IMR-90 (cell line): ENCODE measurements around the gene FNDC3B. TPM values are rescaled to one million over a fixed set of nuclear protein-coding genes. Genes with fewer than 3 reads are reported as not detected.

Source experiments
- ATAC-seq: fragments of 200-7000 bp; cut with Tn5 transposase; 2 replicates; pipeline ENCODE4 v1.9.1; 2020; ENCODE audit warnings: low read depth, mild to moderate bottlenecking, moderate library complexity
- BruUV-seq: library from RNA; stranded (reverse); fragments of 400-500 nt; replicated peaks from 2 replicates; lab custom pipeline; 2021; lab: Mats Ljungman, UMichigan
- CTCF ChIA-PET: fragments of 300-600 bp; formaldehyde crosslinking; extraction: SDS; loops from one replicate; lab custom pipeline; 2021; ENCODE audit warnings: antibody characterized with exemption; lab: Yijun Ruan, JAX
- POLR2A ChIA-PET: fragments of 300-600 bp; sonication (Branson Sonifier 250); formaldehyde crosslinking; loops from one replicate; lab custom pipeline; 2022; ENCODE audit warnings: antibody characterized with exemption; ENCODE audit not compliant: unreplicated experiment; lab: Charles Lee
- DNase-seq: peaks from one replicate; pipeline ENCODE4 v3.0.0; 2013
- H2AFZ ChIP-seq: replicated peaks from 2 replicates; pipeline ENCODE3; 2013; ENCODE audit warnings: low read length, mild to moderate bottlenecking; ENCODE audit not compliant: poor library complexity
- H2AK5ac ChIP-seq: 2 replicates; pipeline ENCODE4 v1.6.1; 2013; ENCODE audit warnings: low read depth, low read length, inconsistent platforms
- H2AK9ac ChIP-seq: replicated peaks from 2 replicates; pipeline ENCODE3; 2013; ENCODE audit warnings: mild to moderate bottlenecking, low read depth, low read length, moderate library complexity; ENCODE audit not compliant: poor library complexity
- H2BK120ac ChIP-seq: 2 replicates; pipeline ENCODE4 v1.6.1; 2013; ENCODE audit warnings: low read depth, low read length, inconsistent platforms
- H2BK15ac ChIP-seq: 3 replicates; pipeline ENCODE4 v1.6.1; 2013; ENCODE audit warnings: low read depth, low read length, inconsistent platforms
- H2BK20ac ChIP-seq: 2 replicates; pipeline ENCODE4 v1.6.1; 2013; ENCODE audit warnings: low read depth, mild to moderate bottlenecking, inconsistent platforms, low read length, moderate library complexity
- H2BK5ac ChIP-seq: 2 replicates; pipeline ENCODE4 v1.6.1; 2013; ENCODE audit warnings: mild to moderate bottlenecking, low read depth, low read length, inconsistent platforms; ENCODE audit not compliant: poor library complexity, severe bottlenecking
- H3K14ac ChIP-seq: replicated peaks from 2 replicates; pipeline ENCODE4 v1.6.1; 2013; ENCODE audit warnings: low read depth, low read length, inconsistent platforms
- H3K18ac ChIP-seq: 2 replicates; pipeline ENCODE4 v1.6.1; 2013; ENCODE audit warnings: low read depth, low read length, control low read depth
- H3K23ac ChIP-seq: 2 replicates; pipeline ENCODE4 v1.6.1; 2013; ENCODE audit warnings: low read depth, low read length, inconsistent platforms
- H3K27ac ChIP-seq: 2 replicates; pipeline ENCODE4 v1.5.1; 2013; ENCODE audit warnings: mild to moderate bottlenecking, control low read depth, low read length; ENCODE audit not compliant: insufficient read depth
- H3K27me3 ChIP-seq: 2 replicates; pipeline ENCODE4 v1.6.1; 2013; ENCODE audit warnings: low read length; ENCODE audit not compliant: control insufficient read depth, insufficient read depth
- H3K36me3 ChIP-seq: 2 replicates; pipeline ENCODE4 v1.6.1; 2013; ENCODE audit warnings: low read length, mixed read lengths; ENCODE audit not compliant: control insufficient read depth, insufficient read depth
- H3K4ac ChIP-seq: 2 replicates; pipeline ENCODE4 v1.6.1; 2013; ENCODE audit warnings: low read depth, low read length, inconsistent platforms
- H3K4me1 ChIP-seq: 2 replicates; pipeline ENCODE4 v1.6.1; 2013; ENCODE audit warnings: low read length, mixed read lengths; ENCODE audit not compliant: control insufficient read depth, insufficient read depth
- H3K4me2 ChIP-seq: 2 replicates; pipeline ENCODE4 v1.6.1; 2013; ENCODE audit warnings: low read depth, mild to moderate bottlenecking, control low read depth, low read length, moderate library complexity
- H3K4me3 ChIP-seq: 2 replicates; pipeline ENCODE4 v1.5.1; 2013; ENCODE audit warnings: low read depth, mild to moderate bottlenecking, control low read depth, low read length, moderate library complexity; ENCODE audit not compliant: insufficient read depth
- H3K56ac ChIP-seq: 2 replicates; pipeline ENCODE4 v1.6.1; 2013; ENCODE audit warnings: low read length, inconsistent platforms; ENCODE audit not compliant: insufficient read depth; ENCODE audit errors: extremely low read depth
- H3K79me1 ChIP-seq, 2 experiments: 2 replicates each; pipeline ENCODE4 v1.6.1; 2013; ENCODE audit warnings: low read length in 2 of 2, inconsistent platforms in 1 of 2, low read depth in 1 of 2
- H3K9ac ChIP-seq: 2 replicates; pipeline ENCODE4 v1.6.1; 2013; ENCODE audit warnings: low read depth, low read length, control low read depth
- H3K9me1 ChIP-seq: 2 replicates; pipeline ENCODE4 v1.6.1; 2013; ENCODE audit warnings: low read length, inconsistent platforms; ENCODE audit not compliant: insufficient read depth
- H3K9me3 ChIP-seq: 2 replicates; pipeline ENCODE4 v1.6.1; 2013; ENCODE audit warnings: low read length; ENCODE audit not compliant: control insufficient read depth, insufficient read depth
- H4K20me1 ChIP-seq: 2 replicates; pipeline ENCODE4 v1.6.1; 2013; ENCODE audit warnings: low read length, inconsistent platforms; ENCODE audit not compliant: insufficient read depth
- H4K5ac ChIP-seq: 2 replicates; pipeline ENCODE4 v1.6.1; 2013; ENCODE audit warnings: mild to moderate bottlenecking, low read depth, low read length, control low read depth
- H4K8ac ChIP-seq, 2 experiments: 2 replicates each; pipeline ENCODE4 v1.6.1; 2013; ENCODE audit warnings: low read depth in 2 of 2, low read length in 2 of 2, control low read depth in 1 of 2, inconsistent platforms in 1 of 2
- H4K91ac ChIP-seq: 2 replicates; pipeline ENCODE4 v1.6.1; 2013; ENCODE audit warnings: low read depth, low read length, inconsistent platforms; ENCODE audit not compliant: insufficient read depth
- BHLHE40 ChIP-seq: fragments of 150-350 bp; IDR thresholded peaks from 2 replicates; pipeline ENCODE4 v1.6.1; 2016; ENCODE audit warnings: mild to moderate bottlenecking, low read depth, low read length
- CEBPB ChIP-seq: IDR thresholded peaks from 2 replicates; pipeline ENCODE4 v1.6.1; 2012; ENCODE audit warnings: low read depth, low read length, improper control_type of control experiment
- MAZ ChIP-seq: IDR thresholded peaks from 2 replicates; pipeline ENCODE4 v1.6.1; 2012; ENCODE audit warnings: low read depth, mild to moderate bottlenecking, low read length, improper control_type of control experiment, moderate library complexity, borderline replicate concordance
- MXI1 ChIP-seq: IDR thresholded peaks from 2 replicates; pipeline ENCODE4 v1.6.1; 2012; ENCODE audit warnings: low read depth, mild to moderate bottlenecking, low read length, moderate library complexity, borderline replicate concordance
- RAD21 ChIP-seq: IDR thresholded peaks from 2 replicates; pipeline ENCODE4 v1.6.1; 2012; ENCODE audit warnings: low read length, improper control_type of control experiment
- RFX5 ChIP-seq: IDR thresholded peaks from 2 replicates; pipeline ENCODE4 v1.8.0; 2012; ENCODE audit warnings: low read depth, mild to moderate bottlenecking, low read length, moderate library complexity
- WGBS, 2 experiments: methylation state at CpG; one replicate each; pipeline versions ENCODE4 v1.1.5 to v1.1.7; 2013; ENCODE audit warnings: missing lambda C conversion rate in 2 of 2; ENCODE audit not compliant: insufficient read length in 1 of 2; ENCODE audit errors: extremely low coverage in 2 of 2; 5-methylcytosine and 5-hydroxymethylcytosine counted together
- dilution Hi-C: fragments of 300-500 bp; cut with HindIII; formaldehyde crosslinking; loops from one replicate; pipeline ENCODE4 v1.14.3; 2018; ENCODE audit warnings: low sequenced_read_pairs; ENCODE audit not compliant: unreplicated experiment
- in situ Hi-C: fragments of 300-500 bp; cut with MboI; formaldehyde crosslinking; loops from 3 replicates; pipeline ENCODE4 v1.14.3; 2019; ENCODE audit warnings: low sequenced_read_pairs, inconsistent platforms, mixed read lengths
- intact Hi-C: fragments of 100-400 bp; cut with micrococcal nuclease; formaldehyde crosslinking; loops from 2 replicates; pipeline ENCODE4 v1.10.0; 2022
- polyA plus RNA-seq, 3 experiments: library from polyadenylated mRNA; depleted of rRNA; stranded (reverse); fragments of >200 nt; gene quantifications; 2 replicates each; pipeline ENCODE4 v1.2.3, GENCODE V29; 2012; ENCODE audit warnings: low replicate concordance in 1 of 3
- total RNA-seq: library from RNA; depleted of rRNA; stranded (reverse); fragments of >200 nt; gene quantifications from 2 replicates; pipeline ENCODE4 v1.2.3, GENCODE V29; 2012
- TF ChIP-seq, protein P1 (sequence below): fragments of 150-350 bp; IDR thresholded peaks from 2 replicates; pipeline ENCODE4 v1.6.1; 2017; ENCODE audit warnings: mild to moderate bottlenecking, antibody characterized with exemption, low read length, low read depth

The FNDC3B gene
- total and polyA plus RNA-seq, 2 of the 4 experiments (the other 2 are of a cell fraction): 23.9 to 150 TPM

DNA sequence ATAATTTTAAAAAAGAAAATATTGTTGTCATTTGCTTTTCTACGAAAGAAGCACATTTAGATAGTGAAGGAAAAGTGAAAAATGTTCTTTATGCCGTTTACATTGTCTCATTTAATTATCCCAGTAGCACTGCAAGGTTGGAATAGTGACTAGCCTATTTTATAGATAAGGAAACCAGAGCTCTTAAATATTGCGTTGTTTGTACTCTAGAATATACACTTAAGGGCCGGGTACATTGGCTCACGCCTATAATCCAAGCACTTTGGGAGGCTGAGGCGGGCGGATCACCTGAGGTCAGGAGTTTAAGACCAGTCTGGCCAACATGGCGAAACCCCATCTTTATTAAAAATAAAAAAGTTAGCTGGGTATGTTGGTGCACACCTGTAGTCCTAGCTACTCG lies 127.5 kb downstream of the FNDC3B start:
- POLR2A ChIA-PET: no interaction called here
- H3K14ac ChIP-seq: no peak overlapping the region
- no peak overlapping the region for H2AFZ ChIP-seq
- WGBS, 2 experiments: no CpG with 5 or more reads among the region's 9 CpGs
- H4K5ac ChIP-seq: no peak overlapping the region
- no peaks in the 10 kb centered on the region for H3K27me3 ChIP-seq
- no peak overlapping the region for H2BK5ac ChIP-seq
- intact Hi-C loops: no loop called here
- peaks cover 23% of the 10 kb centered on the region for H3K9me1 ChIP-seq
- peaks cover 24% of the 10 kb centered on the region for H3K4me1 ChIP-seq
- TF ChIP-seq RAD21 (no peak), RFX5 (no peak), BHLHE40 (no peak), CEBPB (no peak), MAZ (no peak), MXI1 (no peak)
- TF ChIP-seq, protein P1, sequence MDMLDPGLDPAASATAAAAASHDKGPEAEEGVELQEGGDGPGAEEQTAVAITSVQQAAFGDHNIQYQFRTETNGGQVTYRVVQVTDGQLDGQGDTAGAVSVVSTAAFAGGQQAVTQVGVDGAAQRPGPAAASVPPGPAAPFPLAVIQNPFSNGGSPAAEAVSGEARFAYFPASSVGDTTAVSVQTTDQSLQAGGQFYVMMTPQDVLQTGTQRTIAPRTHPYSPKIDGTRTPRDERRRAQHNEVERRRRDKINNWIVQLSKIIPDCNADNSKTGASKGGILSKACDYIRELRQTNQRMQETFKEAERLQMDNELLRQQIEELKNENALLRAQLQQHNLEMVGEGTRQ: no peak
- DNase-seq: no peak
- no peak overlapping the region for H2BK120ac ChIP-seq
- peaks cover 30 to 74% of the 10 kb centered on the region in 2 experiments for H3K79me1 ChIP-seq
- H4K8ac ChIP-seq: no peak overlapping the region
- no peak overlapping the region for H2AK5ac ChIP-seq
- BruUV-seq: no TSS peak
- no peak overlapping the region for H2BK20ac ChIP-seq
- no peak overlapping the region for H3K23ac ChIP-seq
- H3K18ac ChIP-seq: no peak overlapping the region
- H3K56ac ChIP-seq: no peak overlapping the region
- dilution Hi-C loops: no loop called here
- H3K27ac ChIP-seq: no peak overlapping the region
- no peak overlapping the region for H2AK9ac ChIP-seq
- no peak for ATAC-seq
- peaks cover 6% of the 10 kb centered on the region for H3K36me3 ChIP-seq
- no peak overlapping the region for H4K91ac ChIP-seq
- H3K4me3 ChIP-seq: no peak overlapping the region
- H3K4me2 ChIP-seq: no peak overlapping the region
- H3K9ac ChIP-seq: no peak overlapping the region
- peaks cover 82% of the 10 kb centered on the region for H4K20me1 ChIP-seq
- H3K4ac ChIP-seq: no peak overlapping the region
- in situ Hi-C loops: no loop called here
- no peak overlapping the region for H2BK15ac ChIP-seq
- no peaks in the 10 kb centered on the region for H3K9me3 ChIP-seq
- CTCF ChIA-PET: no interaction called here
